PC-3 (cell line): ENCODE data around the gene TTC28.

Experiments used
- EZH2 ChIP-seq: fragments of 300-600 bp; sonication (generic); IDR thresholded peaks from one replicate; pipeline ENCODE4 v1.6.1; 2017; ENCODE audit warnings: antibody characterized with exemption, mild to moderate bottlenecking, low read length; ENCODE audit not compliant: unreplicated experiment
- EZH2phosphoT487 ChIP-seq: fragments of 300-600 bp; sonication (generic); IDR thresholded peaks from 2 replicates; pipeline ENCODE4 v1.6.1; 2018; ENCODE audit warnings: mild to moderate bottlenecking, antibody characterized with exemption, low read length, borderline replicate concordance
- TF ChIP-seq, protein P1 (sequence below): fragments of 300-600 bp; sonication (generic); conservative IDR thresholded peaks from 2 replicates; pipeline ENCODE4 v1.5.1; 2017; ENCODE audit warnings: antibody characterized with exemption, low read depth, mild to moderate bottlenecking, low read length

GRCh38 chr22:27992294-27993165, 687.1 kb downstream of the TTC28 start:
- TF ChIP-seq, protein P1, sequence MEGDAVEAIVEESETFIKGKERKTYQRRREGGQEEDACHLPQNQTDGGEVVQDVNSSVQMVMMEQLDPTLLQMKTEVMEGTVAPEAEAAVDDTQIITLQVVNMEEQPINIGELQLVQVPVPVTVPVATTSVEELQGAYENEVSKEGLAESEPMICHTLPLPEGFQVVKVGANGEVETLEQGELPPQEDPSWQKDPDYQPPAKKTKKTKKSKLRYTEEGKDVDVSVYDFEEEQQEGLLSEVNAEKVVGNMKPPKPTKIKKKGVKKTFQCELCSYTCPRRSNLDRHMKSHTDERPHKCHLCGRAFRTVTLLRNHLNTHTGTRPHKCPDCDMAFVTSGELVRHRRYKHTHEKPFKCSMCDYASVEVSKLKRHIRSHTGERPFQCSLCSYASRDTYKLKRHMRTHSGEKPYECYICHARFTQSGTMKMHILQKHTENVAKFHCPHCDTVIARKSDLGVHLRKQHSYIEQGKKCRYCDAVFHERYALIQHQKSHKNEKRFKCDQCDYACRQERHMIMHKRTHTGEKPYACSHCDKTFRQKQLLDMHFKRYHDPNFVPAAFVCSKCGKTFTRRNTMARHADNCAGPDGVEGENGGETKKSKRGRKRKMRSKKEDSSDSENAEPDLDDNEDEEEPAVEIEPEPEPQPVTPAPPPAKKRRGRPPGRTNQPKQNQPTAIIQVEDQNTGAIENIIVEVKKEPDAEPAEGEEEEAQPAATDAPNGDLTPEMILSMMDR, result no peak
- no peak for TF ChIP-seq EZH2
- no peak for TF ChIP-seq EZH2phosphoT487
